Nephron (organoid): ENCODE data around the gene ZNF831.

Experiments used
- H3K27ac Mint-ChIP-seq, 3 experiments: 2 replicates each; pipeline ENCODE4 v1.8.0; 2020; ENCODE audit warnings: mixed read lengths in 3 of 3, mild to moderate bottlenecking in 2 of 3, moderate library complexity in 1 of 3
- H3K27me3 Mint-ChIP-seq: 2 replicates; pipeline ENCODE4 v1.8.0; 2021; ENCODE audit warnings: low read depth, mild to moderate bottlenecking, moderate library complexity, mixed read lengths
- H3K36me3 Mint-ChIP-seq: 2 replicates; pipeline ENCODE4 v1.8.0; 2020; ENCODE audit warnings: low read depth, mixed read lengths
- H3K4me1 Mint-ChIP-seq: 2 replicates; pipeline ENCODE4 v1.8.0; 2020; ENCODE audit warnings: mixed read lengths
- H3K4me3 Mint-ChIP-seq, 3 experiments: 2 replicates each; pipeline ENCODE4 v1.8.0; 2020; ENCODE audit warnings: mild to moderate bottlenecking in 3 of 3, mixed read lengths in 3 of 3, moderate library complexity in 2 of 3
- H3K9me3 Mint-ChIP-seq: 2 replicates; pipeline ENCODE4 v1.8.0; 2020; ENCODE audit warnings: mixed read lengths
- CTCF ChIP-seq, 3 experiments: fragments of 200-600 bp; sonication (generic); IDR thresholded peaks; one replicate each; pipeline ENCODE4 v1.5.0; 2021; ENCODE audit warnings: antibody characterized with exemption in 3 of 3; ENCODE audit not compliant: unreplicated experiment in 3 of 3

The ZNF831 gene

GRCh38 chr20:59175861-59176260, 12.2 kb downstream of the ZNF831 start:
- no peak for TF ChIP-seq CTCF (IDR thresholded peaks at IDR 0.05; ENCODE audit: unreplicated experiment in 3 of 3)
- Mint-ChIP-seq H3K27ac (no peak overlapping the region), H3K4me3 (no peak overlapping the region)

GRCh38 chr20:59176812-59177211, 13.2 kb downstream of the ZNF831 start:
- TF ChIP-seq CTCF (IDR thresholded peaks at IDR 0.05; ENCODE audit: unreplicated experiment in 3 of 3), result no peak
- peaks cover 11% of the 10 kb centered on the region for H3K27me3 Mint-ChIP-seq
- no peak overlapping the region for H3K4me3 Mint-ChIP-seq
- H3K27ac Mint-ChIP-seq, result no peak overlapping the region
- H3K36me3 Mint-ChIP-seq, result no peaks in the 10 kb centered on the region
- no peaks in the 10 kb centered on the region for H3K4me1 Mint-ChIP-seq
- peaks cover 10% of the 10 kb centered on the region for H3K9me3 Mint-ChIP-seq

More at GRCh38 chr20:59175861-59176260, 12.2 kb downstream of the ZNF831 start:
- H3K9me3 Mint-ChIP-seq, result peaks cover under 1% of the 10 kb centered on the region
- no peaks in the 10 kb centered on the region for H3K4me1 Mint-ChIP-seq
- H3K27me3 Mint-ChIP-seq, result peaks cover 11% of the 10 kb centered on the region
- no peaks in the 10 kb centered on the region for H3K36me3 Mint-ChIP-seq

GRCh38 chr20:59177266-59178250, 13.9 kb downstream of the ZNF831 start:
- Mint-ChIP-seq H3K9me3 (peaks cover 13% of the 10 kb centered on the region), H3K36me3 (no peaks in the 10 kb centered on the region), H3K27me3 (peaks cover 11% of the 10 kb centered on the region), H3K4me1 (no peaks in the 10 kb centered on the region), H3K27ac (no peak overlapping the region), H3K4me3 (no peak overlapping the region)
- no peak for TF ChIP-seq CTCF (IDR thresholded peaks at IDR 0.05; ENCODE audit: unreplicated experiment in 3 of 3)

GRCh38 chr20:59178983-59179595, 15.5 kb downstream of the ZNF831 start:
- H3K27ac Mint-ChIP-seq, result no peak overlapping the region
- TF ChIP-seq CTCF (IDR thresholded peaks at IDR 0.05; ENCODE audit: unreplicated experiment in 3 of 3), result no peak
- peaks cover 13% of the 10 kb centered on the region for H3K9me3 Mint-ChIP-seq
- H3K27me3 Mint-ChIP-seq, result peaks cover 11% of the 10 kb centered on the region
- H3K4me3 Mint-ChIP-seq, result no peak overlapping the region
- H3K36me3 Mint-ChIP-seq, result no peaks in the 10 kb centered on the region
- no peaks in the 10 kb centered on the region for H3K4me1 Mint-ChIP-seq

GRCh38 chr20:59179988-59180387, 16.4 kb downstream of the ZNF831 start:
- Mint-ChIP-seq H3K27me3 (peaks cover 15% of the 10 kb centered on the region), H3K4me3 (no peak overlapping the region), H3K27ac (no peak overlapping the region), H3K36me3 (no peaks in the 10 kb centered on the region), H3K9me3 (peaks cover 13% of the 10 kb centered on the region), H3K4me1 (no peaks in the 10 kb centered on the region)
- TF ChIP-seq CTCF (IDR thresholded peaks at IDR 0.05; ENCODE audit: unreplicated experiment in 3 of 3), result no peak
